Natural killer cell treated with Interleukin-12 subunit alpha and Interleukin-12 subunit beta and Interleukin-15 and Interleukin-18, amount 100 ng/mL, for 72 hours (primary cell): ENCODE measurements around the gene BCKDK. TPM values are rescaled to one million over a fixed set of nuclear protein-coding genes. Genes with fewer than 3 reads are reported as not detected.
"Not testable (repeated sequence)": the region's sequence is repeated elsewhere in the genome, so short reads cannot be mapped to it uniquely, and the experiment has no call there.

ENCODE experiments used
- ATAC-seq, 2 donors: fragments of 150-1000 bp; cut with Tn5 transposase in 1 of 2; sonication (Bioruptor Pico), chemical (Tn5 transposase) in 1 of 2; 2 replicates each; pipeline ENCODE4 v1.10.0; 2021
- DNase-seq: peaks from one replicate; pipeline ENCODE4 v3.0.0; 2022; ENCODE audit warnings: low spot score
- H3K27ac Mint-ChIP-seq, 2 donors: 1 replicate in 1 of 2; 2 replicates in 1 of 2; pipeline ENCODE4 v1.8.0; 2022; ENCODE audit warnings: mixed read lengths in 2 of 2, mild to moderate bottlenecking in 1 of 2, moderate library complexity in 1 of 2
- H3K27me3 Mint-ChIP-seq, 2 donors: 1 replicate in 1 of 2; 2 replicates in 1 of 2; pipeline ENCODE4 v1.8.0; 2022; ENCODE audit warnings: mixed read lengths in 2 of 2
- H3K36me3 Mint-ChIP-seq: one replicate; pipeline ENCODE4 v1.8.0; 2022; ENCODE audit warnings: mixed read lengths
- H3K4me1 Mint-ChIP-seq, 2 donors: 1 replicate in 1 of 2; 2 replicates in 1 of 2; pipeline ENCODE4 v1.8.0; 2022; ENCODE audit warnings: low read depth in 2 of 2, mixed read lengths in 2 of 2, mild to moderate bottlenecking in 1 of 2
- H3K4me3 Mint-ChIP-seq: one replicate; pipeline ENCODE4 v1.8.0; 2022; ENCODE audit warnings: mixed read lengths
- H3K9me3 Mint-ChIP-seq: 2 replicates; pipeline ENCODE4 v1.8.0; 2022; ENCODE audit warnings: mixed read lengths
- total RNA-seq, 2 donors: library from RNA; stranded (reverse); gene quantifications; one replicate each; pipeline ENCODE4 v1.2.3, GENCODE V29; 2022

BCKDK gene
- total RNA-seq, 2 donors from 2014 or later: 42.7 to 43.1 TPM

DNA sequence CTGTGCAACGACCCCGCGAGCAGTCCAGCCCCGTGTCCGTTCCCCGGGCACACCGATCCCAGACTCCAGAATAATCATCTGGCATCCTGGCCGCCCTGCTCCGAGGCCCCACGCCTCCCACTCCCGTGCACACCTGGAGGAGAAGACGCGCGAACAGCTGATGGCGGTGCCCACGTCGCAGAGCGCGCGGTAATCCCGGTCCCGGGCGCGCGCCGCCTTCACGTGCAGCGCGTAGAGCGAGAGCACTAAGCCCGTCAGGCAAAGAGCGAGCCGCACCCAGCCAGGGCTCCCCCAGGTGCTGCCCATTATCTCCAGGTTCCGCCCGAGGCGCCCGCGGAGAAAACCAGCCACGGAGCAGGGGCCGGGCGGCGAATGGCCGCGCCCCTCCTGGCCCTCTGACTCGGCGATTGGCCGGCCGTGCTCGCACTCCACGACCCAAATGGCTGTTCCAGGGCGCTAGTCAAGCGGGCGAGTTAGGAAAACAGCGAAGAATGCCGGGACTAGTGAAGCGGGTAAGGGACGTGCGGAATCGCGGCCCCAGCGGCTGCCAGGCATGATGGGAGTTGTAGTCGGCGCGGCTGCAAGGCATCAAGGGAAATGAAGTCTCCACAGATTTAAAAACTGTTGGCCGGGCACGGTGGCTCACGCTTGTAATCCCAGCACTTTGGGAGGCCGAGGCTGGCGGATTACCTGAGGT lies 13.6 kb upstream of the BCKDK start, which contains the start of gene VKORC1:
Gene VKORC1 (minus strand): TSS at position 374 of the 697 bp plus-strand sequence. CDS start 68 bp downstream, at position 306.
- Mint-ChIP-seq H3K4me1 (peaks cover 21 to 24% of the 10 kb centered on the region in 2 donors), H3K9me3 (no peaks in the 10 kb centered on the region), H3K36me3 (no peaks in the 10 kb centered on the region), H3K4me3 (peak within 1 kb of the TSS; percentile 88), H3K27me3 (no peaks in the 10 kb centered on the region), H3K27ac (peak within 1 kb of the TSS; percentile 69 to 83)
- DNase-seq: peak; percentile 93
- ATAC-seq: peak; percentile 92 to 95

DNA sequence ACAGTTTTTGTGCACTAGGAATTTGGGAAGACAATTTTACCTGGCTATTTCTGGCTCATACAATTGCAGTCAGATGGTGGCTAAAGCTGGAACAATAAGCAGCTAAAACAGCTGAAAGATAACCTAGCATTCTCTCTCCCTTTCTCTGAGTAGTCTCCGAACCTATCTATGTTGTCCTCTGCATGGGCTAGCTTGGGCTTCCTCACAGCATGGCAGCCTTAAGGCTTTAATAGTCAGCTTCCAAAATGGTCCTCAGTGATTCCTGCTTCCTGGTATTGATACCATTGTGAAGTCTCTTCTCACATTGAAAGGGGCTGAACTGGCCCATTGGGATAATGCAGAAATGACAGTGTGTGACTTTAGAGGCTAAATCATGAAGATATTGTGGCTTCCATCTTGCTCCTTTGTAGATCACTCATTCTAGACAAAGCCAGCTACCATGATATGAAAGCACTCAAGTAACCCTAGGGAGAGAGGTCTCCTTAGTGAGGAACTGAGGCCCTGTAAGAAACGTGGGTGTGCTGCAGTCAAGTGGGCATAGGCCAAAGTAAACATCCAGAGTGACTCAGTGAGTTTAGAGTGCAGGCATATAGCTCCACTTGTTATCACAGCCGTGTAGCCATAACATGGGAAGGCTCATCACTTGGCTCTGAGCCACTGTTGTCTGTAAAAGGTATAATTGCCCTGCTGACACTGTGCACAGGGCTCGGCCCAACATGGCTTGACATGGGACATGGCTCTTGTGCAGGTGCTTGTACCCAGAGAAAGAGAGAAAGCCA lies 8.1 kb upstream of the BCKDK start:
- Mint-ChIP-seq H3K27ac (no peak overlapping the region), H3K4me1 (peaks cover 10 to 13% of the 10 kb centered on the region in 2 donors), H3K36me3 (no peaks in the 10 kb centered on the region), H3K4me3 (no peak overlapping the region), H3K27me3 (no peaks in the 10 kb centered on the region), H3K9me3 (no peaks in the 10 kb centered on the region)
- no peak for DNase-seq
- no peak for ATAC-seq

DNA sequence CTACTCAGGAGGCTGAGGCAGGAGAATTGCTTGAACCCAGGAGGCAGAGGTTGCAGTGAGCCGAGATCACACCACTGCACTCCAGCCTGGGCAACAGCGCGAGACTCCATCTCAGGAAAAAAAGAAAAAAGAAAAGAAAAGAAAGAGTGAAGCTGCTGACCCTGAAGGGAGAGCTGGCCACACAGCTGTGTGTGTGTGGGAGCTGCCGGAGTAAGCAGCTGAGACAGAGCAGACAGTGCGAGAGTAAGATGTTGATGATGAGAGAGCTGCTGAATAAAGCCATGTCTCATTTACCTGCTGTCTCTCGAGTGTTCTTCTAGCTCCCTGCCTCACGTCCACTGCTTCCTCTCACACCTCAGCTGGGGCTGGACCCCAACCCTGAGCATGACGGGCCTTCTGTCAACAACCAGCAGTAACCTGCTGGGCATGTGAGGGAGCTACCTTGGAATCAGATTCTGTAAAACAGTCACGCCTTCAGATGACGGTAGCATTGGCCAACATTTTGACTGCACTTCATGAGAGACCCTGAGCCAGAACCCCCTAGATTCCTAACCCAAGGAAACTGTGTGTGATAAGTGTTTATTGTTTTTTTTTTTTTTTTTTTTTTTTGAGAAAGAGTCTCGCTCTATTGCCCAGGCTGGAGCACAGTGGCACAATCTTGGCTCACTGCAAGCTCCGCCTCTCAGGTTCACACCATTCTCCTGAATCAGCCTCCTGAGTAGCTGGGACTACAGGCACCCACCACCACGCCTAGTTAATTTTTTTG lies 7.1 kb upstream of the BCKDK start:
- DNase-seq, H3K36me3 Mint-ChIP-seq, H3K4me1 Mint-ChIP-seq, H3K27ac Mint-ChIP-seq, H3K9me3 Mint-ChIP-seq, H3K27me3 Mint-ChIP-seq, ATAC-seq, H3K4me3 Mint-ChIP-seq: not testable (repeated sequence)

DNA sequence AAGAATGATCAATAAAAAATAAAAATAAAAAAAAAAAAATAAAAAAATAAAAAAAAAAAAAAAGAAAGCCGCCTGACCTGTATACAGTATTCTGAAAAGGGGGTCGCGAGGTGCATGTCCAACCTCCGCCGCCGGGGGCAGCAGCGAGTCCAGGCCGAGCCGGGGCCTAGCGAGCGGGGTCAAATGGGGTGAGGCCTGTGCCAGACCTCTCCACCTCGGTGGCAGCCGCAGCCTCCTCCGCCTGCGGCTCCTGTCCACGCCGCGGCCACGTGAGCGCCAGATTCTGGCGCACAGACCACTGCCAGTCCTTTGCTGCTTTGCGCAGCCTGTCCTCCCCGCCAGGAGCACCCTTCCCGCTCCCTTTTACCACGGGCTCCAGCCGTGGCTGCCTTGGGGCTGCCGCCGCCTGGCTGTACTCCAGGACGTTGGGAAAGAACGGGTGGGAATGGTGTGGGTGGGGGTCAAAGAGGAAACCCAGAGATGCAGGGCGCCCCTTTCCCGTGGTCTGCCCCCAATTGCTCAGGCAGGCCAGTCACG lies 2.4 kb upstream of the BCKDK start:
- no peaks in the 10 kb centered on the region for H3K36me3 Mint-ChIP-seq
- peaks cover 17 to 20% of the 10 kb centered on the region in 2 donors for H3K4me1 Mint-ChIP-seq
- H3K27ac Mint-ChIP-seq: peak overlapping the region; percentile 41 to 72
- ATAC-seq (peak; percentile 84 to 88), DNase-seq (peak; percentile 88)
- H3K4me3 Mint-ChIP-seq: no peak overlapping the region
- no peaks in the 10 kb centered on the region for H3K27me3 Mint-ChIP-seq
- H3K9me3 Mint-ChIP-seq: no peaks in the 10 kb centered on the region

DNA sequence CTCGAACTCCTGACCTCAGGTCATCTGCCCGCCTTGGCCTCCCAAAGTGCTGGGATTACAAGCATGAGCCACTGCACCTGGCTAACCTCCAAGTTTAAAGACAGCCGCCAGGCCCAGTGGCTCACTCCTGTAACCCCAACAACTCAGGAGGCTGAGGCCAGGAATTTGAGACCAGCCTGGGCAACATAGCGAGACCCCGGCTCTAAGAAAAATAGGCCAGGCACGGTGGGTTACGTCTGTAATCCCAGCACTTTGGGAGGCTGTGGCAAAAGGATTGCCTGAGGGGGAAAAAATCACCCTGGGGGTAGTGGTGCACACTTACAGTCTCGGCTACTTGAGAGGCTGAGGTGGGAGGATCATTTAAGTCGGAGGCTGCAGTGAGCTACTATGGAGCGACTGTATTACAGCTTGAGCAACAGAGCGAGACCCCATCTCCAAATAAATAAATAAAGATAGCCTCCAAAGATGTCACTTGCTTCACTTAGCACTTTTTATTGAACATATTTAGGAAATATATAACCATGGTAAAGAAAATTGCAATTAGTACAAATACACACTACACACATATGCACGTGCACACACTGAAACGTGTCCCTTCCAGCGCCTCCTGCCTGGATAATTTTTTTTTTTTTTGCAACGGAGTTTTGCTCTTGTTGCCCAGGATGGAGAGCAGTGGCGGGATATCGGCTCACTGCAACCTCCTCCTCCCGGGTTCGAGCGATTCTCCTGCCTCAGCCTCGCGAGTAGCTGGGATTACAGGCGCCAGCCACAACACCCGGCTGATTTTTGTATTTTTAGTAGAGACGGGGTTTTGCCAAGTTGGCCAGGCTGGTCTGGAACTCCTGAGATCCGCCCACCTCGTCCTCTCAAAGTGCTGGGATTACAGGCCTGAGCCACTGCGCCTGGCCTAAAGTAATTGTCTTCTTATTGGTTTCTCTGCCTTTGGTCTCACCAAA lies 1.4 kb upstream of the BCKDK start:
- DNase-seq (no peak), ATAC-seq (no peak)
- H3K27ac Mint-ChIP-seq: peak overlapping the region in 1 of 2 donors; percentile 85
- H3K27me3 Mint-ChIP-seq: no peaks in the 10 kb centered on the region
- H3K36me3 Mint-ChIP-seq: no peaks in the 10 kb centered on the region
- H3K4me3 Mint-ChIP-seq: no peak overlapping the region
- no peaks in the 10 kb centered on the region for H3K9me3 Mint-ChIP-seq
- H3K4me1 Mint-ChIP-seq: peaks cover 17 to 20% of the 10 kb centered on the region in 2 donors

DNA sequence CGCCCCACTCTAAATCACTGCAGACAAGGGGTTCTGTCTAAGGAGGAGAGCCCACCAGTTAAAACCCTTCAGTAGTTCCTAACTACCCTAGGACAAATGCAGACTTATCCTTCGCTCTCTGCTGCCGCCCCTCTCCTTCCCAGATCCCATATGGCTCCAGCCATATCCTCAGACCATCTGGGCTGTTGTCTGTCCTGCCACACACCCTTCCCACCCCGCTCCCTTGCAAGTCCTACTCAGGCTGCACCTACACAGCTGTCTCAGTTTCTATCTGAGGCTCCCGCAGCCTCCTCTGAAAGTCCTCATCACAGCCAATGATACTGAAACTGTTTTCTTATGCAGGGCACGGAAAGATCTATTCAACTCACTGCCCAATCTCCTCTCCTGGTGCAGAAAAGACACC lies 720 bp upstream of the BCKDK start:
- Mint-ChIP-seq H3K9me3 (no peaks in the 10 kb centered on the region), H3K4me3 (peak overlapping the region; percentile 93), H3K4me1 (peaks cover 17 to 20% of the 10 kb centered on the region in 2 donors), H3K36me3 (no peaks in the 10 kb centered on the region), H3K27me3 (no peaks in the 10 kb centered on the region), H3K27ac (peak overlapping the region; percentile 85 to 96)
- DNase-seq (no peak), ATAC-seq (peak in 1 of 2 donors; percentile 24)

DNA sequence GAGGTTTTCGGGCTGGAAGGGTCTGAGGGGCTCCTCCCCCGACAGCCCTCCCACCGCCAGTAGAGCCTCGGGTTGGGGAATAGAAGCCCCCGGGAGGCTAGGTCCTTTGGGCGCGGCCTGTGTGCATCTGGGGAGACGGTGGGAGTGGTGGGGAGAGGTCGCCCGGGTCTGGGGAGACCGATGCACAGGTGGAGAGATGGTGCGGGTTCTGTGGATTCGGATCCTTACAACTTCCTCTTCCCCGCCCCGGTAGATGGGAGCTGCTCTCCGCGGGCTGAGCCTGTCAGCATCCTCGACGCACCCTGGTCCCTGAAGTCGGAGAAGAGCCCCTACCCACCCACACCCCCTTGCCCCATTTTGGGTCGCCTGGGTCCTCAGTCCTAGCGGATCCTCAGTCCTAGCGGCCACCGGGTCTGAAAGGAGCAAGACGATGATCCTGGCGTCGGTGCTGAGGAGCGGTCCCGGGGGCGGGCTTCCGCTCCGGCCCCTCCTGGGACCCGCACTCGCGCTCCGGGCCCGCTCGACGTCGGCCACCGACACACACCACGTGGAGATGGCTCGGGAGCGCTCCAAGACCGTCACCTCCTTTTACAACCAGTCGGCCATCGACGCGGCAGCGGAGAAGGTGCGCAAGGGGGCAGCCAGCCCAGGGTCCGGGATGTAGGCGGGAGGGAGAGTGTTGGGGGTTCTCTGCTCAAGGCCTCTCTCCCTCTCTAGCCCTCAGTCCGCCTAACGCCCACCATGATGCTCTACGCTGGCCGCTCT lies 790 bp downstream of the BCKDK start:
- ATAC-seq: no peak
- H3K4me1 Mint-ChIP-seq: peaks cover 17 to 20% of the 10 kb centered on the region in 2 donors
- H3K4me3 Mint-ChIP-seq: peak overlapping the region; percentile 87
- no peaks in the 10 kb centered on the region for H3K9me3 Mint-ChIP-seq
- no peaks in the 10 kb centered on the region for H3K27me3 Mint-ChIP-seq
- no peak for DNase-seq
- no peaks in the 10 kb centered on the region for H3K36me3 Mint-ChIP-seq
- peak overlapping the region; percentile 28 to 80 for H3K27ac Mint-ChIP-seq

DNA sequence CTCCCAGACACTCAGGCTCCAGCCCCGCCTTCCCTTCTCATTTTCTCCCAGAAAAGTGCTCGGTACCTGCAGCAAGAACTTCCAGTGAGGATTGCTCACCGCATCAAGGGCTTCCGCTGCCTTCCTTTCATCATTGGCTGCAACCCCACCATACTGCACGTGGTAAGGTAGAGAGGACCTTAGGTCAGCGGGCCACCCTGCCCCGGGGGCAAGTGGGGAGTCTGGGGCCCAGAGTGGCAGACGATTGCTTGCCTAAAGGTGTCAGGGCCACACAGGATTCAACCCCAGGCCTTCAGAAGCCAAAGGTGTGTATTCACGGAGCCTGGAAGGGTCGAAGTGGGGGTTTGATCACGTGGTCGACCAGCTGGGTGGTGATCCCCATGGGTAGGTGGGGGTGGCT lies 1.4 kb downstream of the BCKDK start:
- H3K27ac Mint-ChIP-seq: peak overlapping the region; percentile 28 to 80
- ATAC-seq: no peak

DNA sequence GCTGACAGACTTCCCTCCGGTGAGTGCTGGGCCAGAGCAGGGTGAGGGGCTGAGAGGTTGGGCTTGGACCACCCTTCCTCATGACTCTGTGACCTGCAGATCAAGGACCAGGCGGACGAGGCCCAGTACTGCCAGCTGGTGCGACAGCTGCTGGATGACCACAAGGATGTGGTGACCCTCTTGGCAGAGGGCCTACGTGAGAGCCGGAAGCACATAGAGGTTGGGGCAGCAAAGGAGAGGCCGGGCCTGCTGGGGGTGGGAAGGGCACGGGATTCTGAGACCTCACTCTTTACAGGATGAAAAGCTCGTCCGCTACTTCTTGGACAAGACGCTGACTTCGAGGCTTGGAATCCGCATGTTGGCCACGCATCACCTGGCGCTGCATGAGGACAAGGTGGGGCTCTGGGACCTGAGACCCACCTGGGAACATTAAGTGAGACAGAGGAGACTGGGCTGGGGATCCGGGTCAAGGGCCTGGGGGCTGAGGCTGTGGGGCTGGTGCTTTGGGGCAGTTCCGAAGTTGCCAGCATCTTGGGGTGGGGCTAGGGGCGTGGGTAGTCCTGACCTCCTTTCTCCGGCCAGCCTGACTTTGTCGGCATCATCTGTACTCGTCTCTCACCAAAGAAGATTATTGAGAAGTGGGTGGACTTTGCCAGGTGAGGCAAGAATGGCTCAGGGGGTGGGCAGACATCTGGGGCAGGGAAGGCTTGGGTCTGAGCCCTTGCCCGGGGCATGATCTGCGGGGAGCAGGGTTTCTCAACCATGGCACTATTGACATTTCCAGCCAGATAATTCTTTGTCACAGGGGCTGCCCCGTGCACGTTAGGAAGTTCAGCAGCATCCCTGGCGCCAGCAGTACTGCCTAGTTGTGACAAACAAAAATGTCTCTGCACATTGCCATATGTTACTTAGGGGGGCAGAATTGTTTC lies 2.2 kb downstream of the BCKDK start:
- Mint-ChIP-seq H3K36me3 (no peaks in the 10 kb centered on the region), H3K9me3 (no peaks in the 10 kb centered on the region), H3K27me3 (no peaks in the 10 kb centered on the region), H3K4me3 (peak overlapping the region; percentile 87), H3K4me1 (peaks cover 17 to 20% of the 10 kb centered on the region in 2 donors), H3K27ac (no peak overlapping the region)
- ATAC-seq (no peak), DNase-seq (no peak)

More for the DNA sequence above, 1.4 kb downstream of the BCKDK start:
- Mint-ChIP-seq H3K27me3 (no peaks in the 10 kb centered on the region), H3K36me3 (no peaks in the 10 kb centered on the region), H3K4me1 (peaks cover 17 to 20% of the 10 kb centered on the region in 2 donors), H3K4me3 (peak overlapping the region; percentile 87), H3K9me3 (no peaks in the 10 kb centered on the region)
- DNase-seq: no peak

DNA sequence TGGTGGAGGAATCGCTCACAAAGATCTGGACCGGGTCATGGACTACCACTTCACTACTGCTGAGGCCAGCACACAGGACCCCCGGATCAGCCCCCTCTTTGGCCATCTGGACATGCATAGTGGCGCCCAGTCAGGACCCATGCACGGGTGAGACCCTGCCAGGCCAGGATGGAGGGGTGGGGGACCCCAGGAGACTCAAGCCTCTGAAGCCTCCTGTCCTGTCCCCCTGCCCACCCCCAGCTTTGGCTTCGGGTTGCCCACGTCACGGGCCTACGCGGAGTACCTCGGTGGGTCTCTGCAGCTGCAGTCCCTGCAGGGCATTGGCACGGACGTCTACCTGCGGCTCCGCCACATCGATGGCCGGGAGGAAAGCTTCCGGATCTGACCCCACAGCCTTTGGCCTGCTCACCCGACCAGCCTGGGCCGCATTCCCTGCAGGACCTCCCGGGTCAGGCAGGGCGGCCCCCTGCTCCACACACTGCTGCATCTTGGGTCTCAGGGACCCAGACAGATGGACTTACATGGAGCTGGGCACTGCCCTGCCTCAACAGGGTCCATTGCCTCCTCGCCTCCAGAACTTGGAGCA lies 3.8 kb downstream of the BCKDK start:
- no peaks in the 10 kb centered on the region for H3K27me3 Mint-ChIP-seq
- H3K4me3 Mint-ChIP-seq: no peak overlapping the region
- H3K27ac Mint-ChIP-seq: no peak overlapping the region
- DNase-seq (no peak), ATAC-seq (no peak)
- H3K9me3 Mint-ChIP-seq: no peaks in the 10 kb centered on the region
- H3K4me1 Mint-ChIP-seq: peaks cover 16 to 17% of the 10 kb centered on the region in 2 donors
- no peaks in the 10 kb centered on the region for H3K36me3 Mint-ChIP-seq

DNA sequence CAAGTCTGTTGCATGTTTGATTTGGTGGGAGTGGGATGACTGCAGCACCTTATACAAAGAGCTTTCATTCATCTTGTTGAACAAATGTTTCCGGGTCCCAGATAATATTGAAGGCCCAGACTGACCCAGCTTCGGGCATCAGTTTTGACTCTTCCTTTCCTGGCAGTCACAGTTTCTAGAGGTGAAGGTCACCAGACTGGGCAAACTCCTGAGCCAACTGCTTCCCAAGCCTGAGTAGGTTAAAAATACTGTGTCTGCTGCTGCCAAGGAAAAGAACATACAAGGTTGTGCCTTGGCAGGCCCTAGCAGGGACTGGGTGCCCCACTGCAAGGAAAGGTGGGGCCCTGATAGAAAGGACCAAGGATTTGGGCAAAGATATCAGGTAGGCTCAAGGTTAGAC lies 4.5 kb downstream of the BCKDK start:
- DNase-seq (no peak), ATAC-seq (no peak)
- no peak overlapping the region for H3K4me3 Mint-ChIP-seq
- peaks cover 12% of the 10 kb centered on the region in 2 donors for H3K4me1 Mint-ChIP-seq
- H3K27me3 Mint-ChIP-seq: no peaks in the 10 kb centered on the region
- H3K9me3 Mint-ChIP-seq: no peaks in the 10 kb centered on the region
- H3K36me3 Mint-ChIP-seq: no peaks in the 10 kb centered on the region
- H3K27ac Mint-ChIP-seq: peak overlapping the region in 1 of 2 donors; percentile 17
